Right lobe of liver (tissue), 6 donors: ENCODE data around the gene CDYL2. TPM values are rescaled to one million over a fixed set of nuclear protein-coding genes. Genes with fewer than 3 reads are reported as not detected.

Experiments used
- ATAC-seq, 4 donors: fragments of 200-7000 bp; cut with Tn5 transposase; one replicate each; pipeline ENCODE4 v1.9.1; 2020; ENCODE audit warnings: mild to moderate bottlenecking in 4 of 4, moderate library complexity in 4 of 4
- DNase-seq, 3 donors: peaks; one replicate each; pipeline ENCODE4 v3.0.0-alpha.2; 2020
- H3K27ac ChIP-seq, 3 donors: fragments of 200-600 bp; one replicate each; pipeline ENCODE4 v1.8.0; 2022
- H3K27me3 ChIP-seq, 2 donors: fragments of 200-600 bp; one replicate each; pipeline ENCODE4 v1.8.0; 2022
- H3K36me3 ChIP-seq, 4 donors: fragments of 200-600 bp; sonication (generic) in 1 of 4; one replicate each; pipeline versions ENCODE4 v1.5.1 to v1.8.0; 2017 to 2022; ENCODE audit warnings: control low read depth in 1 of 4
- H3K4me1 ChIP-seq, 4 donors: fragments of 200-600 bp; sonication (generic) in 1 of 4; one replicate each; pipeline versions ENCODE4 v1.5.1 to v1.8.0; 2017 to 2022; ENCODE audit warnings: control low read depth in 1 of 4
- H3K4me3 ChIP-seq, 3 donors: fragments of 200-600 bp; one replicate each; pipeline ENCODE4 v1.8.0; 2022
- H3K9me3 ChIP-seq, 4 donors: fragments of 200-600 bp; sonication (generic) in 1 of 4; one replicate each; pipeline versions ENCODE4 v1.5.1 to v1.8.0; 2017 to 2022; ENCODE audit warnings: control low read depth in 1 of 4
- CTCF ChIP-seq, 4 donors: fragments of 200-600 bp in 3 of 4; fragments of 450-650 bp in 1 of 4; IDR thresholded peaks; one replicate each; pipeline versions ENCODE4 v1.5.1 to v1.8.0; 2016 to 2022; ENCODE audit warnings: antibody characterized with exemption in 4 of 4, mild to moderate bottlenecking in 2 of 4
- POLR2A ChIP-seq: fragments of 450-650 bp; IDR thresholded peaks from one replicate; pipeline ENCODE4 v1.6.1; 2017; ENCODE audit warnings: antibody characterized with exemption, mild to moderate bottlenecking
- WGBS: methylation state at CpG from one replicate; pipeline ENCODE4 v1.1.6; 2018; ENCODE audit warnings: low coverage, low lambda C conversion rate; ENCODE audit not compliant: insufficient coverage; ENCODE audit errors: missing lambda C conversion rate; 5-methylcytosine and 5-hydroxymethylcytosine counted together
- intact Hi-C, 2 donors: fragments of 100-400 bp; cut with DNase I; formaldehyde crosslinking; loops; one replicate each; pipeline versions ENCODE4 v1.11.2 to v1.14.1; 2022
- total RNA-seq, 6 experiments: library from RNA; depleted of rRNA in 2 of 6; stranded (reverse); fragments of >200 nt in 2 of 6; fragmentation: NEBNext Ultra II Directional in 3 of 6; extraction: Animal tissue kit (Norgen Biotek cat#: 25700) in 3 of 6; gene quantifications; one replicate each; pipeline versions ENCODE4 v1.1.0 to v1.2.4, GENCODE V29; 2016 to 2023
- donor health status: DM: no; HTN: yes; CAD: no.
- donor health status: DM: no; HTN: no; CAD: no.
- donor health status: DM: no; HTN: no; CAD: no.
- donor health status: DM: no; HTN: yes; CAD: no.
- donor health status: DM: no; HTN: yes; CAD: no.

The CDYL2 gene
- total RNA-seq, 6 experiments from 2014 or later = 2.2 to 12.7 (median 6.3) TPM

GRCh38 chr16:80807906-80808305 lies 3.5 kb upstream of the CDYL2 start:
- intact Hi-C loops = no loop called here
- Histone ChIP-seq H3K9me3 (no peaks in the 10 kb centered on the region), H3K4me3 (no peak overlapping the region), H3K36me3 (no peaks in the 10 kb centered on the region), H3K27ac (no peak overlapping the region), H3K4me1 (no peaks in the 10 kb centered on the region), H3K27me3 (no peaks in the 10 kb centered on the region)
- WGBS = 85% methylated on average over 2 of the region's 3 CpGs
- ATAC-seq = no peak
- no peak for DNase-seq
- TF ChIP-seq CTCF (IDR thresholded peaks at IDR 0.05) (no peak), POLR2A (no peak)

GRCh38 chr16:80806927-80807340 lies 2.5 kb upstream of the CDYL2 start:
- no peaks in the 10 kb centered on the region for H3K27me3 ChIP-seq
- TF ChIP-seq POLR2A (no peak), CTCF (IDR thresholded peaks at IDR 0.05) (no peak)
- intact Hi-C loops = no loop called here
- H3K4me3 ChIP-seq = no peak overlapping the region
- WGBS = 41% methylated on average over 5 of the region's 5 CpGs
- DNase-seq = no peak
- H3K27ac ChIP-seq = no peak overlapping the region
- H3K36me3 ChIP-seq = no peaks in the 10 kb centered on the region
- H3K4me1 ChIP-seq = no peaks in the 10 kb centered on the region
- ATAC-seq = peak in 1 of 4 donors; percentile 16
- H3K9me3 ChIP-seq = no peaks in the 10 kb centered on the region

DNA sequence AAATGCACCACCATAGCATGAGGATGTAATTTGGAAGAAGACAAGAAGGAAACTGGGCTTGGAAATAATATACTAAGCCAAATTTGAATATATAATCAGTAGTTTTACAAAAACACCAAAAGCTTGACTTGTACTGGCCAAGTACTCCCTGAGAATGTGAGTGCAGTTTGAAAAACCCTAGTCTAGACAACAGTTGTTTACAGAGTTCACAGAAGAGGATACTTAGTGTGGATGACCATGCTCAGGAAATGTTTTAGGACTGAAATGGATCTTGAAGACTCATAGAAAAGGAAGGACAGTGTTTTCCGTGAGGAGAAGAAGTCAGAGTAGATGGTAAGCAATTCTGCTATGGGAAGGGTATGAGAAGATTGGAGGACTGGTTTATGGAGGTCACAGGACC lies 1.9 kb upstream of the CDYL2 start:
- DNase-seq = no peak
- H3K27me3 ChIP-seq = no peaks in the 10 kb centered on the region
- intact Hi-C loops = no loop called here
- WGBS = 100% methylated on average over 1 of the region's 1 CpG
- H3K36me3 ChIP-seq = no peaks in the 10 kb centered on the region
- no peaks in the 10 kb centered on the region for H3K4me1 ChIP-seq
- ATAC-seq = no peak
- TF ChIP-seq CTCF (IDR thresholded peaks at IDR 0.05) (no peak), POLR2A (no peak)
- no peak overlapping the region for H3K4me3 ChIP-seq
- no peak overlapping the region for H3K27ac ChIP-seq
- no peaks in the 10 kb centered on the region for H3K9me3 ChIP-seq

DNA sequence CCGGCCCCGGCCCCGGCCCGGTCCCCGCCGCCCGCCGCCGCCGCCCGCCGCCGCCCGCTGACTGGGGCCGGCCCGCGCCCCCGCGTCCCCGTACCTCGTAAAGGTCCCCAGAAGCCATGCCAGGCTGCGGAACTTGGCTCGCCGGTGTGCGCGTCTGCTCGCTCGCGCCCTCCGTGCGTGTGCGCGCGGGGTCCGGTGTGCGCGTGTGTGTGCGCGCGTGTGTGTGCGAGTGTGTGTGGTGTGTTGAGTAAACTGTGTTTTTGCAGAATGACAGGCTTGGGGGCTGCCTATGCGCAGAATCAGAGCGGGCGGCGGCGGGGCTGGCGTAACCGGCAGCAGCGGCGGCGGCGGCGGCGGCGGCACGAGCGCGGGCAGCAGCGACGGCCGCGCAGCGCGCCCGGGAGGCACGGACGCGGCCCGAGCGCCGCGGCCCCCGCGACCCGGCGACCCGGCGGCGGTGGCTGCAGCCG lies 307 bp downstream of the CDYL2 start:
- WGBS = 0% methylated on average over 2 of the region's 80 CpGs
- H3K9me3 ChIP-seq = no peaks in the 10 kb centered on the region
- no peak overlapping the region for H3K27ac ChIP-seq
- peak overlapping the region; percentile 53 to 68 (median 54) for H3K4me3 ChIP-seq
- H3K36me3 ChIP-seq = no peaks in the 10 kb centered on the region
- no peaks in the 10 kb centered on the region for H3K27me3 ChIP-seq
- no peaks in the 10 kb centered on the region for H3K4me1 ChIP-seq
- peak; percentile 15 for TF ChIP-seq POLR2A
- TF ChIP-seq CTCF (IDR thresholded peaks at IDR 0.05) = no peak
- peak; percentile 69 to 76 (median 73) for ATAC-seq
- intact Hi-C loops = no loop called here
- peak; percentile 66 to 79 (median 75) for DNase-seq
